Activated CD4-positive, CD25-positive, alpha-beta regulatory T cell treated with anti-CD3 and anti-CD28 coated beads, Interleukin-2, amount 50 U/mL, for 24 hours (primary cell): ENCODE measurements around the gene TMEM169.
A peak's percentile ranks its signal among the peaks of the same experiment; 100 is the strongest.

ENCODE experiments used
- ATAC-seq, 2 donors: fragments of 150-1000 bp; cut with Tn5 transposase; one replicate each; pipeline ENCODE4 v1.10.0; 2021; ENCODE audit warnings: mild to moderate bottlenecking in 1 of 2, moderate library complexity in 1 of 2

Gene TMEM169, protein sequence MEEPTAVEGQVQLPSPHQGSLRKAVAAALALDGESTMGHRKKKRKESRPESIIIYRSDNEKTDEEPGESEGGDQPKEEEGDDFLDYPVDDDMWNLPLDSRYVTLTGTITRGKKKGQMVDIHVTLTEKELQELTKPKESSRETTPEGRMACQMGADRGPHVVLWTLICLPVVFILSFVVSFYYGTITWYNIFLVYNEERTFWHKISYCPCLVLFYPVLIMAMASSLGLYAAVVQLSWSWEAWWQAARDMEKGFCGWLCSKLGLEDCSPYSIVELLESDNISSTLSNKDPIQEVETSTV

DNA sequence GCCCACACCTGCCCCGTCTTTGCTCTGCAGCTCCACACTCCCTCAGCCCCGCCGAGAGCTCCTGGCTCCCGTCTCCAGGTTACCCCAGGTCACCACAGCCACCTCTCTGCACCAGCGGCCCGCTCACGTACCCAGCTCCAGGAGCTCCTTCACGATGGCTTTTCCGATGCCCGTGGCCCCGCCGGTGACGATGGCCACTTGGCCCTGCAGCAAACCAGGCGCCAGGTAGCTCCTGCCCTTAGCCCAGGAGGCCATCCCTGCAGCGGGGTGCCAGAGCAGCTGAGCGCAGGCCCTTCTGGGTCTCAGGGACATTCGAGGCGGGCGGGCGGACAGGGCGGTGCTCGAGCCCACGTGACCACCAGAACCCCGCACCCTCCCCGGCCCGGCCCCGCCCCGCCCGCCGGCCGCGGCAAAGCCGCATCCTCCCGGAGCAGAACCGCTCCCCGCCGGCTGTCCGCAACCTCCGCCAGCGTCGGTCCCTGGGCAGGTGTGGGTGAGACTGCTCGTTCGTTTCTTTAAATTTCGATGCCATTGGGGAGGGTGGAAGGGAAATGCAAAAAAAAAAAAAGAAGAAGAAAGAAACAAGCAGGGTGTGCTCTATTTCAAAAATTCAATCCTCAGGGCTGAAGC is at the start of gene TMEM169, which contains the start of gene PECR:
Gene TMEM169, plus strand, starts transcription at position 433 of the 630 bp plus-strand sequence. CDS start 14,045 bp downstream, outside the sequence.
Gene PECR, minus strand, starts transcription at position 323 of the 630 bp plus-strand sequence. Its CDS starts 68 bp downstream, at position 255.
- peak; percentile 92 to 93 for ATAC-seq

DNA sequence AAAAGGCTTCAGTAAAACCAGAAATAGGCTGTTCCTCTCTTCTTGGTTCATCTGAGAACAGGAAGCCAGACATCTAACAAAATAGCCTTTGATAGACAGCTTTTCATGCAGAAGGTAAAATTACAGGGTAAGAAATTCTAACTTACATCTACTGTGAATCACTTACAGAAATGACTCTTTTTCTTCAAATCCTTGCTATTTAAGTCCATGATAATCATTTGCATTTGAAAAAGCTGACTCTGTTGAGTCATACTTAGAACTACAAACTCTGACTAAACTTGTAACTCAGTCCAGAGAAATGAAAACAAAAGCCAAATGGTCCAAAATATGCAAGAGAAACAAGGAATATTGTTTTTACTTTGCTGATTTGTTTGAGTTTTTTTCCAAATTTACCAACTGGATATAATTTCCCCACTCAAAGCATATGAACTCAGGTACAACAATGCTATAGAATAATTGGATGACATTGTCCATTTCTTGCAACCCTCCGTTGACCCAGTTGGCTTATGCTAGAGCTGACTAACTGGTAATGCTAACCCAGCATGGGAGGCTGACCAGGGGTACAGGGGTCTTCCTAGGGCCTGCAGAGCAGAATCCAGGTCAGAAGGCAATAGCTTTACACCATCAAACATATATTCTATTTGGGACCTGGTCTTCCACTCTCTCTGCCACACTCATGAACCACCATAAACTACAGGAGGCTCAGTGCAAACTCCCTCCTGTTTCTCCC is 49.6 kb upstream of the TMEM169 start:
- peak; percentile 89 to 91 for ATAC-seq

DNA sequence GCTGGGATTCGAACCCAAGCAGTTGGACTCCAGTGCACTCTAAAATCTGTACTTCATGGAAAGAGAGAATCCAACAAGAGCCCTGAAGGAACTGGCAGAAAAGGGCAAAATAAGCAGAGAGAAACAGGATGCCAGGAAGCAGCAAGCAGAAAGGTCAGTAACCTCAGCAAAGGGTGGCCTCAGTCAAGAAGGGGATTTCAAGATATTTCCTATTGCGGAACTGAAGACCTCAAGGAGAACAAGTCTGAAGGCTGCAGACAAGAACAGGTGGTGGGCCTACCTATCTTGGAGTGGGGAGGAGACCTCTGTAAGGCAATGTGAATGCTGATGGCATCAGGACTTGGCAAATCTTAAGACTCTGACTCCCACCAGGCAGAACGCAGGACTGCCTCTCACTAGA is 48.3 kb upstream of the TMEM169 start:
- no peak for ATAC-seq

DNA sequence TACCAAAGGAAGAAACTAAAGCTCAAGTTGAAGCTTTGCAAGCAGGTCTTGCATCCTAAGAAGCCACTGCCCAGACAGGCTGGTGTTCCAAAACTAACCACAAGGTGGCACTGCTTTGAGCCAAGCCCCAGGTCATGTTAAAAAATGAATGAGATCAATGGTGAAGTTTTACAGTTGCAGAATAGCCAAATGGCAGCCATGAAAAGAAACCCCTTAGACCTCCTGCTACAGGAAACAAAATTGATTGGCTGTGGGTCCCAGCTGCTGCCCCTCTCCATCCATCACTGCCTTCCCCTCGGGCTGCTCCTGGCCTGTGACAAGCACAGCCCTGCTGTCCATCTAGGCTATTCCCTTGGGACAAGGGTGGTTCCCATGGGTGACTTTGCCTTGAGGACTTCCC is 47.7 kb upstream of the TMEM169 start:
- peak; percentile 30 to 36 for ATAC-seq

DNA sequence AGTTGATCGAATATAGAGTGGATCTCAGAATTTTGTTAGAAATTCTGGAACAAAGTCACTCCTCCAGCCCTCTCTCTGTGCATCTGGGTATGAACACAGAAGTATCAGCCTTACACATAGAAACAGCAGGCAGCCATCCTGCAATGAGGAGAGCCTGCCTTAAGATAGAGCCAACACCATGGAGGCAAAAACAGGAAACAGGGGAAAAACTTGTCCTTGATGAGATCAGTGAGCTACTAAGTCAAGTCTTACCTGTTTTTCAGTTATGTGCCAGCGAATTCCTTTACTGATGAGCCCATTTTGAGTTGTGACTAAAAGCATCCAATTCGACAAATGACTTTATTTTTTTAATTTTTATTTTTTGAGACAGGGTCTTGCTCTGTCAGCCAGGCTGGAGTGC is 41.8 kb upstream of the TMEM169 start:
- ATAC-seq: no peak

DNA sequence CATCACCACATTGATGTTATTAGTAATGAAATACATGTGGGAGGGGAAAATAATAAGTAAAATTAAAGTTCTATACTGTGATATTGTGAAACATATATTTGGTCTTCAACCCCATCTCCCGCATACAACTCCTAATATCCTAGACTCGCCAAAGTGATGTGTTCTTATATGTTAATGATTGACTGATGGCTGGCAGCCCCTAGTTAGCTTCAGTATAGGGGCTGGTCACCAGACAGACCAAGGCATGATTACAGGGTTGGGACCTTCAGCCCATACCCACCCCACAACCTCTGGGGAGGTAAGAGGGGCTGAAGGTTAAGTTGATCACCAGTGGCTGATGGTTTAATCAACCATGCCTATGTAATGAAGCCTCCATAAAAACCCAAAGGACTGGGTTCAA is 40.3 kb upstream of the TMEM169 start:
- no peak for ATAC-seq

DNA sequence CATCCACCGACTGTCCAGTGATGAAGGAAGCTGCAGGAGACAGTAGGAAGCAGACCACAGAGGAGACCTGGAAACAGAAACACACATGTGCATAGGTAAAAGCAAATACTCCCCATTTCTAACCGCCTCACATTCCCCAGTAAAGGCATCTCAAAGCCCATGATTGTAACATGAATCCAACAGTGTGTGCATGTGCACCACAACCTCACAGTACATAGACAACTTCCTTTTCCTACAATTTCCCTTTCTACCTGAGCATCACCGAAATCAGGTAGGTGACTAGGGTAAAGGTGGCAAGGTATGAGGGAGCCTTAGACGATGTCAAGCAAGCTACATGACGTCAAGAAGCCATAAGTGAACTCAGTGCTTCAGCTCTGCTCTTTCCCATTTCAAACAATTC is 37.8 kb upstream of the TMEM169 start:
- no peak for ATAC-seq

DNA sequence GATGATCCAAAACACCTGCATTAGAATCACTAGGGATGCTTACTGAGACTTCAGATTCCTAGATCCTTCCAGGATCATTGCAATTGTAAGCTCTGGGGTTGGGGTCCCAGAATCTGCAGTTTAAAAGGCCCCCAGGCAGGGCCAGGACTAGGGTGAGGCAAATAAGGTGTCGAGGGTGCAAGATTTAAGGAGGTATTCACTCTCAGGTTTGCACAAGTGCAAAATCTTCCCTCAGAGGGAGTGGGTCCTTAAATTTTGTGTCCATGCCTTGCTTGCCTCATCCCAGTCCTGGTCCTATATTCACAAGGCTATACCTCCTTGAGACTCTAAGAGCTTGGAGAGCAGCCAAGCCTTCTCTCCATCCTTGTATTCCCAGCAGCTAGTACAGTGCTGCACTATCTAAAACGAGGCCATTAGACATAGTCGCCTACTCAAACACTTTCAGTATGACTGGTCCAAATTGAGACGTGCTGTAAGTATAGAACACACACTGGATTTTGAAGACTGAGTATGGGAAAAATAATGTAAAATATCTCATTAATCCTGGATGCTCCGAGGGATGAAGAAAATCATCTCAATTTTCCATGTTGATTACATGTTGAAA is 36.7 kb upstream of the TMEM169 start:
- peak in 1 of 2 donors; percentile 68 for ATAC-seq

DNA sequence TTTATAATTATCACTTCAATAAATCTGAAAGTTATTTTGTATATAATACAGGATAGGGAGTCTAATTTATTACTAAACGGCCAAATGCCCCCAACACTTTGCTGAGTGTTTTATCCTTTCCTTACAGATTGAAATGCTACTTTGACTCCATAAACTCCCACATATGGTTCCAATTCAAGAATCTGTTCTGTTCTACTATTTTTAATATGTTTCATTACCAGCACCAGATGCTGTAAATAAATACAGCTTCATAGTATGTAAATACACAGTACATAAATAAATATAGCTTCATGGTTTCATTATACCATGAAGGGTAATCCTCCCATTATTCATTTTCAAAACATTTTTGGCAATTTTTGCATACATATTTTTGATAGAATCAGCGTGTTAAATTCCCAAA is 34.3 kb upstream of the TMEM169 start:
- no peak for ATAC-seq

DNA sequence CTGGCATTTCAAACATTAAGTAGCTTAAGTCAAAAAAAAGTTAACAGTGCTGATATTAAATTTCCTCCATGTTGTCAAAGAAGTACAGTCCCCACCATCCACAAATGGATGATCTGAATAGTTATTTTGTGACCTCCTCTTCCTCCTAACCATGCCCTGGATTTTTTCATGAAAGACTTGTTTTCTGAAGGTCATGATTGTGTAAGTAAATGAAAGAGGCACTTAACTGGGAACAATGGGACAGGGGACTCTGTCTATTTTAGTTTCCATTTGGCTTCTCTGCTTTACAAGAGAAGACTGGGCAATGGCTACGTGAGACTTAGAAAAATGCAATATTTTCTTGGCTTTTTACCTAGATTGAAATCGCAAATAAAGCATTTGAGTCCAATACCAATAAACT is 32.3 kb upstream of the TMEM169 start:
- no peak for ATAC-seq

DNA sequence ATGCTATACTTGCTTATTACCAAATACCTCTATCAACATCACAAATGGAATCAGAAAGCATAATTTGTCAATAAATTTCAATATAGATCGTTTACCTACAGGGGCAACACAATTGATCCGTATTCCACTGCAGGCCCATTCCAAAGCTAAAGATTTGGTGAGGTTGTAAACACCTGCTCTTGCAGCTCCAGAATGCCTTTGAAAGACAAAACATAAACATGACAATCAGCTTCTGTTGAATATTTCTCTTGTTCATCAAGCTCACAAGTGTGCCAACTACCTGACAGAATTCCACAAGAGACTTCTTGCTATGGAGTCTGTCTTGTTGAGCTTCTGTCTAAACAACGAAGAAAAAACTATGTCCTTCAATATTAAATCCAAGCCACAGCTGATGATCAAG is 30.4 kb upstream of the TMEM169 start:
- no peak for ATAC-seq

DNA sequence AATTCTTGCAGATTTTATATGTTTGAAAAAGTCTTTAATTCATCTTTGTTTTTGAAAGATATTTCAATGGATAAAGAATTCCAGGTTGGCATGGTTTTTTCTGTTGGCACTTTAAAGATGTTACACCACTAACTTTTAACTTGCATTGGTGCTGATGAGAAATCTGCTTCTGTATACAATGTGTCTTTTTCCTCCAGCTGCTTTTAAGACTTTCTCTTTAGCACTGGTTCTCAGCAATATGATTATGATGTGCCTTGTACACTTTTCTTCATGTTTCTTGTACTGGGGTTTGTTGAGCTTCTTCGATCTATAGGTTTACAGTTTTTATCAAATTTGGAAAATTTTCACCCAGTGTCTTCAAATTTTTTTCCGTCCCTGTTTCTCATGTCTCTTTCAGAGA is 29.3 kb upstream of the TMEM169 start:
- no peak for ATAC-seq

DNA sequence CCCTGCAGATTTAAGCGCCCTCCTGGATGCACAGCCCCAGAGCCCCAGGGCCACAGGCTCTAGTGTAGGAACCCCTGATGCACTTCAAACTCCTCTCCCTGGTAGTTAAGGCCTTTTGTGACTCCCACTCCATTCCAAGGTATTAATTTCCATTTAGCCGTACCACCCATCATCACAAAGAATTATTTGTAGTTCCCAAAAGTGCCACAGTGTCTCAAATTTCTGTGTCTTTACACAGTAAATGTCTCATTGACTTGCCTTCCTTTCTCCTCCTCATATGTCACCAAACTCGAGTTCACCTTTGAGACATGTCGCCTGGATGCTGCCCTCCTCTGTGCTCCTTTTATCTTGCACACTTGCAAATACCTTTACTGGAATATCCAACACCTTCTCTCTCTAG is 26.0 kb upstream of the TMEM169 start:
- no peak for ATAC-seq

DNA sequence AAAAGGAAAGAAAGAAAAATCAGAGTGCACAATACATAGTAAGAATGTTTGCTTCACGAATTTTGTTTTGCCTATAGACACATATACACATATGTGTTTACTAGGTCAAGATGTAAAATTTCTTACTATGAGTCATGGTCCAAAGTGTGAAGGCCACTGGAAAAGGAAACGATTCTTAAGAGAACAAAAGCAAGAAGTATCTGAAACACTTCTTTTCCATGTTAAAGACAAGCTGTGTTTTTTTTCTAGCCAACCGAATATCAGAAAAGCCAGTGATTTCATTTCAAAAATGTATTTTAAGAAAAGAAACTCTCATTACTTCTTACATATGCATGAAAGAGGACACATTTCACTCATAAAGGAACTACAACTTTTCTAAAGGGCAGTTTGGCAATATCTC is 25.0 kb upstream of the TMEM169 start:
- no peak for ATAC-seq

DNA sequence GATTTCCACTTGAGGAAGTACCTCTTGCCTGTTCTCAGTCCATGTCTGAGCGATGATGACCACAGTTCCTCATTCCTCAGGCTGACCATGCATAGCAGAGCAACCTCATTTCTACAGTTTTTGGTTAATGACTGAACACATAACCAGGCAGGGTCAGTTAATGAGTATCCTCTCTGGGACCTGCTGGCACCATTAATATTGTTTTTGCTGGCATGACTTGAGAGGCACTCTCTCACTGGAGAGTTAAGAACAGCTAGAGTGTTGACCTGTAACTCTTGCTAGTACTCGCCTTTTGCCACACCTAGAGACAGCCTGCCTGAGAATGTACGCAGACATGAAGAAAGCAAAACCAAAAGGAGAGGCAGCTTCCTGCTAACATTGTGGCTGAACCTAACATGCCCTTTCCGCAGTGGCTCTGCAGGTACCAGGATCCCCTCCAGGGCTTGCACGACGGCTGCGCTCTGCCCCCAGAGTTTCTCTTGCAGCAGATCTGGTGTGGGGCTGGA is 24.0 kb upstream of the TMEM169 start:
- ATAC-seq: peak; percentile 96 to 97

DNA sequence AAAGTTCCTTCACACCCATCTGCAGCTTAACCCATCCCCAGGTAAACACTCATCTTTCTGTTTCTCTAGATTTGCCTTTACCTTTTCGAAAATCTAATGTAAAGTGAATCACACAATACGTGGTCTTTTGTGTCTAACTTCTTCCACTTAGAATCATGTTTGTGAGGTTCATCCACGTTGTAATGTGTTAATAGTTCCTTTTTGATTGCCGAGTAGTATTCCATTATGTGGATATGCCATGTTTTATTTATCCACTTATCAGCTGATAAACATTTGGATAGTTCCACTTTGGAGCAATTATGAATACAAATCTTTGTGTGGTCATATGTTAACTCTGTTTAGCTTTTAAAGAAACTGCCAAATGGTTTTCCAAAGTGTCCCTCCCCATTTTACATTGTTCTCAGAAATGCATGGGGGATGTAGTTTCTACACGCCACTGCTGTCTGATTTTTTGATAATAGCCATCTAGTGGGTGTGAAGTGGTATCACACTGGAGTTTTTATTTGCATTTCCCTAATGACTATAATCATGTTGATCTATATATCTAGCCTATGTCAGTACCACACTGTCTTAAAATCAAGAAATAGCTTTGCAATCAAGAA is 22.4 kb upstream of the TMEM169 start:
- no peak for ATAC-seq

DNA sequence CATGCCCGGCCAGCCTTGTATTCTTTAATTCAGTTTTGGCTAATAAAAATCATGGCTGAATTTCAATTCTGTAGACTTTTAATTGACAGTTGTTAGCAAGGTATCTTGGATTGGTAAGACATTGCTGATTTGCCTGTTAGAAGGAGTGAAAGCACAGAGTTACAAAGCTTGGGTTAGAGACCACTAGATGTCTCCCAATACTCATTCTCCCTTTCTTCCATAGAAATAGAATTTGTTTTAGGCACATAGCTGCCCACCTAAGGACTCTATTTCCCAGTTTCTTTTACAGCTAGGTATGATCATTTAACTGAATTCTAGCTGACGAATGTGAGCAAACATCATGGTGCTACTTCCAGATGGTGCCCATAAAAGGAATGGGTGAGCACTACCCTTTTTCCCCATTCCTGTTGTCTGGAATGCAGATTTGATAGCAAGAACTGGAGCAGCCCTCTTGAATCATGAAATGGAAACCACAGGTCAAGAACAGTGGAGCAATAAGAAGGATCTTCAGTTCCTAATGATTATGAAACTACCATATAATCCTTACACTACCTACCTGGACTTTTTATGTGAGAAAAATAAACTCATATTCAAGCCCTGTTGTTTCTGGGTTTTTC is 17.6 kb upstream of the TMEM169 start:
- ATAC-seq: no peak

DNA sequence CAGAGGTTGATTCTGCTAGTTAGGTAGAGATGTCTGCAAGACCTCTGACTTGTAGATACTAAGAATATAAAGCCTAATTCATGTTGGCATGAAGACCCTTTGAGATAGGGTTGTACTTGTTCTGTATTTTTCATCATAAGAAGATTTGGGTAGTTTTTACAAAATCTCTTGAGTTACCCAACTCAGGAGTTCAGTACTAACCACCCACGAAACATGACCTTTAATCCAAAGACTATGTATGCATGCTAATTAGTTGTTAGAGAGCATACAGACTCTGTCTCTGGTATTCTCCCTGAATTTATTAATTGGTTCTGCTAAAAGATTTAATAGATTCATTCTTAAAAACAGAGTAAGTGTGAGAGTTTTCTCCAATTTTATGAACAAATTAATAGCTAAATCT is 17.1 kb upstream of the TMEM169 start:
- no peak for ATAC-seq

DNA sequence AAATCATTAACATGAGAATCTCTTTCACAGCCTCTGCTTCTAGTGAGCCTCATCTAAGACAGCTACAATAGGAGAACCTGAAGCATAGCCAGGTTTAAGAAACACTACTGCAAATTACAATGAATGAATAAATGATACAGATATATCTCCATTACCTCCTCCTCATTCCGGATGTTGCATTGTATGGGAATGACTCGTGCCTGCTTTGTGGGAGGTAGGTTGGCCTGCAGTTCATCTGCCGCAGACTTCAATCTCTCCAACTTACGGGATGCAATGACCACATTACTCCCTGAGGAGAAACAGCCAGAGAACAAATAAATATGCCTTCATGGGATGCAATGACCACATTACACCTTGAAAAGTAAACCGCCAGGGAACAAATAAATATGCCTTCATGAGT is 15.5 kb upstream of the TMEM169 start:
- ATAC-seq: no peak

DNA sequence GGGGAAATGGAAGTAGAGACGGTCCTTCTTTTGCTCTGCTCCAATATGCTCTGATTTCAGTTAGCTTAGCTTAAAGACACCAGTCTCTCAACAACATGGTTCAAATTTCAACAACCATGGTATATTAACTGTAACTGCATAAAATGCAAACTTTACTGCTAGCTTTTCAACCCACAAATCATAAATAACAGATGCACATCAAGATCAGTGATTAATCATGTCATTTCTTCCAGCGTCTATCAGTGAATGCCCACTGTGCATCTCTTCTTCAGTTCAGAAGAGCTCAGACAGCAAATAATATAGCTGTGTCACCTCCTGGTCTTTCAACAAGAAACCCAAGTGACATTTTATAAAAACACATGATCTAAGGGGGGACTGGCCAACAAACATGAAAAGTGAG is 12.7 kb upstream of the TMEM169 start:
- no peak for ATAC-seq

DNA sequence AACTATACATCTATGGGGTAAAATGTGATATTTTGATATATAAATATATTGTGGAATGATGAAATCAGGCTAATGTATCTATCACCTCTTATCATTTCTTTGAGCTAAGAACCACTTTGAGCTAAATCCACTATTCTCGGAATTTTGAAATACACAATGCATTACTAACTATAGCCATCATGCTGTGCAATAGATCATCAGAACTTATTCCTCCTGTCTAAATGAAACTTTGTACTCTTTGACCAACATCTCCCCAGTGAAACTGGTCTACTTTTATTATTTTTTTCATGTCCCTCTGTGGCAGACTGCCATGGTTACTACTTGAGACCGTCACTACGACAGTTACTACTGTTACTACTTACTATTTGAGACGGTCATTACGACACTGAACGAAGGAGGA is 11.5 kb upstream of the TMEM169 start:
- ATAC-seq: no peak

DNA sequence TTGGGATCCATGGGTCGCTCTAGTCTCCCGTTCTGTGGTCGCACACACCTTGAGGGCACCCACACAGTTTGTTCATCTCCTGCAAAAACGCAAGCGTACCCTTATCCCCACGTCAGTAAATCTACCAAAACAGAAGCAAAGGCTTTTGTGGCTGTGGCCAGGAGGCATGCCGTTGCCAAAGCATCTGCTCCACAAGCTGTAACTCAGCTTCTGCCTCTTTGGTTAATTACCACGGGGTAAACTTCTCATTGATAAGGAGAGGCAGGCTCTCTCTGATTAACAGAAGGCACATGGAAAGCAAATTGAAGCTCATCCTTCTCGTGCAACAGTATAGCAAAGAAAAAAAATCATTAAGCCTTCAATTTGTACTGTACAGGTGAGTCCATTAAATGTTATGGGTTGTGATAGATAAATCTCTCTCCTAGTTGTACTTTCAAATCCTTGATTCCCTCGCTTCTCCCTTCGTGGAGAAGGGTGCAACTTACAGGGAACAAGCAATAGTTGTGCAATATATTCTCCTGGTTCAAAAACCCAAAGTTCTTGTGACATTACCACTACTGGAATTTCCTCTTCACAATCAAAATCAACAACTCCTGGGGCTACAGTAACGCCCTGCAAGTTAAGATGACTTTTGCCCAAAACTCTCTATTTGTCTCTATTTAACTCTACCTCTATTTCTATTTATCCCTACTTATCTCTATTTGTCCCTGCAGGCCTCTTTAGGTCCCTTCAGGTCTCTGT is 10.4 kb upstream of the TMEM169 start:
- no peak for ATAC-seq
